ENCODE data around the gene SLC5A11.
"Not testable (repeated sequence)": the region's sequence is repeated elsewhere in the genome, so short reads cannot be mapped to it uniquely, and the experiment has no call there.

Gene SLC5A11

DNA sequence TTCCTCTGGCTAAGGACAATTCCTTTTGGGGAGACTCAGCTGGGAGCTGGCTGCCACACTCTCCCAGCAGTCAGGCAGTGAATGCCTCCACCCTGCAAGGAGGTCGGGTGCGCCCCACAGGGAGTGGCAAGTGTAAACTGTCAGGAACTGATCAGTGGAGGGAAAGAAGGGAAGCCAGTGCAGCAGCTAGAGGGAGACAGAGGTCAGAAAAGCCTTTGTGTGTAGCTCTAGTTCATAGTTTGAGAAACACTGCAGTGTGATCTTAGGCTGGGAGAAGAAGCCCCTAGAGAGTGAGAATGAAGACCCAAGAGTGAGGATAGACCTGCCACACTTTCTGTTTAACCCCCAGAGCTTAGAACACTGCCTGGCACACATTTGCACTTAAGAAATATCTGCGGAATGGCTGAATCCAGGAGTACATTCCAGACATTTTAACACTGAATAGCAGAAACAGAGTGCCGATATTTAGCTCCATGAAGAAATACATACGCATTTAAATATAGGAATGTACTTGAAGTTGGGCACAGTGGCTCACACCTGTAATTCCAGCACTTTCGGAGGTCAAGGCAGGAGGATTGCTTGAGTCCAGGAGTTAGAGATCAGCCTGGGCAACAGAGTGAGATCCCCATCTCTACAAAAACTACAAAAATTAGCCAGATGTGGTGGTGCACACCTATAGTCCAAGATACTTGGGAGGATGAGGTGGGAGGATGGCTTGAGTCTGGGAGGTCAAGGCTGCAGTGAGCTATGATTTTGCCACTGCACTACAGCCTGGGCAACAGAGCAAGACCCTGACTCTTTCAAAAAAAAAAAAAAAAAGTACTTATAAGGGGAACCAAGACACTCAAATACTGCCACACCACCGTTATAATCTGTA, 11.1 kb upstream of the SLC5A11 start:
- DNase-seq (ENCODE audit: low spot score): no peak

DNA sequence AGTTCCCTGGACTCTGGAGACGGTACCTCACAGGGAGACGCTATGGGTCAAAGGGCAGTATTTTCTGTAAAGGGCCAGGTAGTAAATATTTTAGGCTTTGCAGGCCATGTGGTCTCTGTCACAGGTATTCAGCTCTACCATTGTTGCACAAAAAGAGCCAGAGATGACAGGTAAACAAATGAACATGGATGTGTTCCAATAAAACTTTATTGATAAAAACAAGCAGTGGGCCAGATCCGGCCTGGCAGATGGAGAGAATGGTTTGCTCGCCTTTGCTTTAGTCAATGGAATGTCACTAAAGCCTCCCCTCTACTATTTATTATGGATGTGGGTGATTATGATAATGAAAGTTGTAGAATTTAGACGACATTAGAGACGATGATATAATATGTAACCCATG, 8.9 kb upstream of the SLC5A11 start:
- no peak for DNase-seq (ENCODE audit: low spot score)

DNA sequence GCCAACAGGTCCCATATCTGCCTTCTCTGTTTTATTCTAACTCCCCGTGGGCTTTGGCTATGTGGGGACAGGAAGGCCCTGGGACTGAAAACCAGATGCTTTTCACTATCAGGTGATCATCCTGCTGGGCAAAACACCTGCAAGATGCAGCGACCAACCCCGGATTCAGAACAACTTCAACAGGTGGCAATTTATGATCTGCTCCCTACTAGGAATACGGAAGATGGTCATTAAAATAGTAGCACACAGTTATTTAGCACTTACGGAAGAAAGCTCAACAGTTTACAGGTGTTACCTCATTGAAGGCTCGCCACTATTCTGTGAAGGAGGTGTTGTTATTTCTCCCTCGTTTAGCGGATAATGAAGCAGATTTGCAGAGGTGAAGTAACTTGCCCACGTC, 7.8 kb upstream of the SLC5A11 start:
- no peak for DNase-seq (ENCODE audit: low spot score)

DNA sequence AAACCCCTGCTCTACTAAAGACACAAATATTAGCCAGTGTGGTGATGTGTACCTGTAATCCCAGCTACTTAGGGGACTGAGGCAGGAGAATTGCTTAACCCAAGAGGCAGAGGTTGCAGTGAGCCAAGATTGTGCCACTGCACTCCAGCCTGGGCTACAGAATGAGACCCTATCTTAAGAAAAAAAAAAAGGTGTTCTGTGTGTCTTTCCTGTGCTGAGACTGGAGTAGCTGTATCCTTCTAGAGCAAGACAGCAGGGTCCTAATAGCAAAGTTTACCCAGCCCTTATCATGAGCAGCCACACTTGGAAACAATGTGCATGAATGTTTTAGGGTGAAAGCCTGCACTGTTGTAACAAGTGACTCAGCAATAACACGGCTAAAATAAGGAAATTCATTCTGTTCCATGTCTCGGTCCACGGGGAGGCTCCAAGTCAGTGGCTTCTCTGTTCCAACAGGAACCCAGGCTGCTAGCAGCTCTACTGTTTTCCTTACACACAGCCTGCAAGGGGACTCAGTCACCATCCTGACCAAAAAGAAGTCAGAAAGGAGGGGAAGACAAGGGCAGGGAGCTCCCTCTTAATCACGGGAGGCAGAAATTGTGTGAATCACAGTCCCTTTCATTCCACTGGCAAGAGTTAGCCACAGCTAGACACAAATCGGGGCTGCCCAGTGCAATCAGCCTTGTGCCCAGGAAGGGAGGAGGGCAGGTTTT, 7.1 kb upstream of the SLC5A11 start:
- DNase-seq (ENCODE audit: low spot score): no peak

DNA sequence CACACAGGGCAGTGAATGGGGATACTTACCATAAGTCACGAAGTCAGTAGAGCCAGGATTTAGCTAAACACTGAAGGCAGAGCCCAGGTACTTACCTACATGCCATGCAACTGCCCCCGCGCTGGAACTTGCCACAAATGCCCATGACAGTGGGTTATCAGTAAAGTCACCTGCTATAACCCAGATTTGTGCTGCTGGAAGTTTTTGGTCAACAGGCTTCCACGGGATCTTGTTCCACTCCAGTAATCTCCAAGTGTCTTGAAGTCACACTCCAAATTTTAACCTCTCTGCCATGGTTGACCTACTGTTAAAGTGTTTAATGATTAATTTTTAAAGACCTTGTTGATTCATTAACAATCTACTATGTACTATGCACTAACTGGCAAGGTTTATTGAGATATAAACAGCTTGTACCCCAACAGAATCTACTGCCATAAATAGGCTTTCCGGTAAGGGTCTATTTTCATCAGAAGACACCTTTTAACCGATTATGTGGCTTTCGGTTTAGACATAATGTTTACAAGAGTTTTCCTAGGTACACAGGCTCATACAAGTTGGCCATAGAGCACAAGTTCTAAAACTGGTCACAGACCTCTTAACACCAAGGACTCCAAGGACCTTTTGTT, 6.3 kb upstream of the SLC5A11 start:
- no peak for DNase-seq (ENCODE audit: low spot score)

DNA sequence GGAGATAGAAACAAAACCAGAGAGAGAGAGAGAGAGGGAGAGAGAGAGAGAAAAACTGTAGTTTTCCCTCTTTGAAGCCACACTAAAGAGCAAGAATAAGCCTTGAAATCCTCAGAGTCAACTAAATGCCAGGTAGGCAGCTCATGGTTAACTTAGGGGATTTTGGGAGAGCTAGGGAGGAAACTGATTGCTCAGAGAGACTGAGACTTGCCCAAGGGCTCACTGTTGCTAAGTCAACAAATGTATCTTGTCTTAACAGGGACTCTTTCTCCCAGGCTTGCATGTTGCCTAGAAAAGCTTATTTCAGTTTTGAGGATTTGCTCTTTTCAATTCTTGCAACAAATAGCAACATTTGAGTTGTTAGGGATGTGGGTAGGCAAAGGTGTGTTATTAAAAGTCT, 4.5 kb upstream of the SLC5A11 start:
- DNase-seq (ENCODE audit: low spot score): no peak

DNA sequence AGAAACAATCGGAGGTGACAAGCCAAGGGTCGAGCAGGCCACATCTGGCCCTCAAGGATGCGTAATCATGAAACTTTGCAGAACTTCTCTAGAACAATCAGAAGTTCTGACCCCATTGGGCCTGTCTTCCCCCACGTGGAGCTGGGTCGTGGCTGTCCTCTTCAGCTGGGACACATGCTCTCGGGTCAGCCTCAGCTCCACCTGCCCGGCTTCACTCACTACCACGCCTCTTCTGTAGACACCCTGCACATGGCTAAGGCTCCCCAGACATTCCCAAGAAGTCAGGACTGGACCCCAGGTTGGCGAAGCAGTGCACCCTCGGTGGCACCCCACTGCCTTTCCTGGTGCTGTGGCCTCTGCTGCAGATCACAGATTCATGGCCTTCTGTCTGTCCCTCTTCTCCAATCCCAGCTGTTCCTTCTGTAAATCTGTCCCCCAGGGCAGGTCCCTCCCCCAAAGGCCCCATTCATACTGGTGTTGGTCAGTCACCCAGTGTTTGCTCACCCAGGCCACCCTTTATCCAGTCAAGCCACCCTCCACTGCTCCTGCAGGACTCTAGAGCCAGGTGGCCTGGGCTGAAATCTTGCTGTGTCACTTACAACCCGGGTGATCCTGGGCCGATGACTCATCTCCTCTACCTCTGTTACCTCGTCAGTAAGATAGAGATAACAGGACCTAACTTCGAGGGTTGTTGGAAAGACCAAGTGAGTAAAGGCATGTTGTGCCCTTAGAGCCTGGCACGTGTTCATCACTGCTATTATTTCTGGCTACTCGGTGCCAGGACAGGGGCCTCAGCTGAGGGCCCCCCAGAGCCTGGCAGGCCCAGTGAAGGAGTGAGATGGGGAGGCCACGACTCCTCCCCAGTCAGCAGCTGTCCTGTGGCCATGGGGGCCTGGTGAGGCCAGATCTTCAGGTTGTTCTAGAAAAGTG, 1.4 kb upstream of the SLC5A11 start:
- DNase-seq (ENCODE audit: low spot score): peak; percentile 59

DNA sequence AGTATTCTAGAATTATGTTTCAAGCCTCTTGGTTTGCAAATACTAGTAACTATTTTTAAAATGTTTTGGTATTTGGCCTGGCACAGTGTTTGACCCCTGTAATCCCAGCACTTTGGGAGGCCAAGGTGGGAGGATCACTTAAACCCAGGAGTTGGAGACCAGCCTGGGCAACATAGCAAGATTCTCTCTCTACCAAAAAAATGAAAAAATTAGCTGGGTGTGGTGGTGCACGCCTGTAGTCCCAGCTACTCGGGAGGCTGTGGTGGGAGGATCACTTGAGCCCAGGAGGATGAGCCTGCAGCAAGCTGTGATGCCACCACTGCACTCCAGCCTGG, 765 bp upstream of the SLC5A11 start:
- DNase-seq (ENCODE audit: low spot score): not testable (repeated sequence)

DNA sequence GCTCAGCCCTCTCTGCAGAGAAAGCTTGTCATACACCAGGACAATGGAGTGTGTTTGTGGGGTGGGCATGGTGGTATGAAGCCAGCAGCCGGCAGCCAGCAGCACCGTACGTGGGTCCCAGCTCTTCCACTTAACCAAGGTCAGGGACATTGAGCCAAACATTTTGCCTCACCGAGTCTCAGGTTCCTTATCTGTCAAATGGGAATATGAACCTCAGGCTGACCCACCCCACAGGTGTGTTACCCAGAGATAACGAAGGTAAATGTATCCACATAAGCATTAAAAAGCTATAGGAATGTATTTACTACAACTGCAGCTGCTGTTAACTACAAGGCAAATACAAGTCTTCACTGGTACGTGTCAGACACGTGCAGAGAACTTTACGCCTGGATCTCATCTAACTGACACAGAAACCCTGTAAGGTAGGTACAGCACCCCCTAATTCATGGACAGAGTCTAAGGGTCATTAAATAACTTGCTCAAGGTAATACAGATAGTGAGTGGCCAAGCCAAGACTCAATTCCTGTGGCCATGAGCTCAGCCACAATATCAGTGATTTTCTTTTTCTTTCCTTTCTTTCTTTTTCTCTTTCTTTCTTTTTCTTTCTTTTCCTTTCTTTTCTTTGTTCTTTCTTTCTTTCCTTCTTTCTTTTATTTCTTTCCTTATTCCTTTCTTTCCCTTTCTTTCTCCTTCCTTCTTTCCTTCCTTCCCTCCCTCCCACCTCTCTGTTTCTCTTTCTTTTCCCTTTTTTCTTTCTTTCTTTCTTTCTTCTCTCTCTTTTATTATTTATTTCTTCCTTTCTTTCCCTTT, 990 bp downstream of the SLC5A11 start:
- no peak for DNase-seq (ENCODE audit: low spot score)

DNA sequence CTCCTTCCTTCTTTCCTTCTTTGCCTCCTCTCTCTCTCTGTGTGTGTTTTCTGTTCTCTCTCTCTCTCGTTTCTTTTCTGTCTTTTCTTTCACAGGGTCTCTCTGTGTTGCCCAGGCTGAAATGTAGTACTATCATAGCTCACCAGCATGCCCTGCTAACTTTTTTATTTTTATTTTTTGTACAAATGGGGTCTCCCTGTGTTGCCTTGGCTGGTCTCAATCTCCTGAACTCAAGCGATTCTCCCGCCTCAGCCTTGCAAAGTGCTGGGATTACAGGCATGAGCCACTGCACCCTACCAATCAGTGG, 1.5 kb downstream of the SLC5A11 start:
- no peak for DNase-seq (ENCODE audit: low spot score)

DNA sequence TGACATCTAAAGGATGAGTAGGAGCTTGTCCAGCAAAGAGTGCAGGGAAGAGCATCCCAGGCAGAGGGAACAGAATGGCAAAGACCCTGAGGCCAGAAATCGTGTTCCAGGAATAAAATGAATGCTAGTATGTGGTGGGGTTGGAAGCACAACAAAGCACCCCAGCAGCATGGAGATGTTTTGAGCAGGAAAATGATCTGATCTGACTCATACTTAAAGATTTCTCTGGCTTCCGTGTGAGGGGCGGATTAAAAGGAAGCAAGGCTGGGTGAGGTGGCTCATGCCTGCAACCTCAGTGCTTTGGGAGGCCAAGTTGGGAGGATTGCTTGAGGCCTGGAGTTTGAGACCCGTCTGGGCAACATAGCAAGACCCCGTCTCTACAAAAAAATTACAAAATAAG, 2.3 kb downstream of the SLC5A11 start:
- DNase-seq (ENCODE audit: low spot score): no peak

DNA sequence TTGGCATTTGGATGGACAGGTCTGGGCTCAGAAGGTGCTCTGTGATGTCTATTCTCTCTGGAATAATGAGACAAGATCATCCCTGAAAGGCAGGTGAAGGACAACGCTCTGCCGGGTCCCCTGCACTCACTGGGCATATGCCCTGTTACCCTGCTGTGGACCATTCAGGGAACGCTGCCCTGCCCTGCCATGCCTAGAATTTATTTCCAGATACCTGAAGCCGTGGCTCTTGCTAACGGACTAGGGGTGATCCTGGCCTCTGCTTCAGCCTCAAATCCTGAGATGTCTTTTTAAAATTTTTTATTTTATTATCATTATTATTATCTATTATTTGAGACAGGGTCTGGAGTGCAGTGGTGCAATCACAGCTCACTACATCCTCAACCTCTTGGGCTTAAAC, 3.9 kb downstream of the SLC5A11 start:
- DNase-seq (ENCODE audit: low spot score): no peak

DNA sequence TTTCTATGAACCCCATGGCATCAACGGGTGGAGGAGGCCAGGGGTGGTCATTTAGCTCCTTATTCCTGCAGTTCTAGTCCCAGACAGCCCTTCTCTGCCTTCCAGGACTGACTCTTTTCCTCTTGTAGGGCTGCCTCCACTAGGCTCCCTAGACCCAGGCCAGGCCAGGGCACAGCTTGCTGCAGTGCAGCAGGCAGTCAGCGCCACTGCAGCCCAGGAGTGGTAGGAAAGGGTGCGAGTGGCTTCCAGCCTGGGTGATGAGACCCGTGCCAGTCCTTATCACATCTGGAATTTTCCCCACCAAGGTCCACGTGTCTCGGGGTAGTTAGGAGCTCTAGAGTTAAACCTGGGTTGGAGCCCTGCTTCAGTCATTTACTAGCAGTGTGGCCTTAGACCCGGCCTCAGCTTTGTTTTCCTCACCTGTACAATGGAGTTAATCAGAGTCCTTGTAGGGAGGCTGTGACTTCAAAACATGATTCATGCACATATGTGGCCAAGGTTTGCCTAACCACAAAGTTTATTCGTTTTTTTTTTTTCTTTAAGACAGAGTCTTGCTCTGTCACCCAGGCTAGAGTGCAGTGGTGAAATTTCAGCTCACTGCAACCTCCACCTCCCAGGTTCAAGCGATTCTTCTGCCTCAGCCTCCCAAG, 4.7 kb downstream of the SLC5A11 start:
- peak; percentile 62 for DNase-seq (ENCODE audit: low spot score)

DNA sequence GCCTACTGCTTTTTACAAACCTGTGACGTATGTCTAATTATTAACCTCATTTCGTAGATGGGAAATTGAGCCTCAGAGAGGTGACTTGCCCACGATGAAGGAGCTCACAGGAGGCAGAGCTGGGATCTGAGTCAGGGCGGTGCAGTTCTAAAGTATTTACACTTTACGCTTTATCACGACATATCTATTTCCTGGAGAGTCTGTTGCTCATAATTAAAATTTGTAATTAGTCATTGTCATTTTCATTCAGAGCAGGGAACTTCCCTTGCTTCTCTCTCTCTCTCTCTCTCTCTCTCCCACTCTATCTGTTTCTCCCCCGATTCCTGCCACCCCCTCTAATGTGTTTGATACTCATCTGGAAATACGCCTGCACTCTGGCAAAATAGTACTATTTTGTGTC, 5.9 kb downstream of the SLC5A11 start:
- DNase-seq (ENCODE audit: low spot score): peak; percentile 73

DNA sequence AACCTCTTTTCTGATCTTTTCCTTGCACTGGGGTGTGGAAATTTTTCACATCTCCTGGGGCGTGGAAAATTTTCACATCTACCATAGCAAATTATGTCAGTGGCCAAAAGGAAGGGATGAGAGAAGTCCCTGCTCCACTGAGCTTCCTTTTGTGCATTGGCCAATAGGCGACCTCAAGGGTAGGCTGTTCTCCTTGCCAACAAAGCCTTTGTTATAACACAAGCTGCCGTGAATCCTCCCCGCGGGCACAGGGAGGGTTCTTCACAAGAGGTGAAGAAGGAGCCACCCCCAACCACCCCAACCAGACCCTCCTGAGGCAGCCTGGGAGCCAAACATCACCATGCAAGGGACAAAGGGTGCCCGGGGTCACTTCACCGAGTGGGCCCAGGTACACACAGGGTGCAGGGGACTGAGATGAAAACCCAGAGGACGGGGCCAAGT, 6.5 kb downstream of the SLC5A11 start:
- DNase-seq (ENCODE audit: low spot score): no peak

DNA sequence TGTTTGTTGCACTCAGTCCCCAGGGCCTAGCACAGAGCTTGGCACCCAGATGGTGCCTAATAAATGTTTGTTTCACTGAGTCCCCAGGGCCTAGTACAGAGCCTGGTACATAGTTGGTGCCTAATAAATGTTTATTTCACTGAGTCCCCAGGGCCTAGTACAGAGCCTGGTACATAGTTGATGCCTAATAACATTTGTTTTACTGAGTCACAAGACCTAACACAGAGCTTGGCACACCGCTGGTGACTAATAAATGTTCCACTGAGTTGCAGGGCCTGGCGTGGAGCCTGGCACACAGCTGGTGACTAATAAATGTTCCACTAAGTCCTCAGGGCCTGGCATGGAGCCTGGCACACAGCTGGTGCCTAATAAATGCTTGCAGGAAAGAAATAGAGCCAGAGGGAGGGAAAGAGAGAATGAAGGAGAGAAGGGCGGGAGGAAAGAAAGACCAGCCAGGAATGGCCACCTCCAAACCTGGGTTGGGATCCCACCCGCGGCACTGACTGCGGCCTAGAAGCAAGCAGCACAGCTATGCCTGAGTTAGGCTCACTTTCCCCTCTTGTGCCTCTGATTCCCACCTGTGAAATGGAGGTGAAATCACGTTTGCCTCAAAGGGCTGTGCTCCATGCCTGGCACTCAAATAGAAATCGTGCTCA, 7.5 kb downstream of the SLC5A11 start:
- DNase-seq (ENCODE audit: low spot score): no peak

DNA sequence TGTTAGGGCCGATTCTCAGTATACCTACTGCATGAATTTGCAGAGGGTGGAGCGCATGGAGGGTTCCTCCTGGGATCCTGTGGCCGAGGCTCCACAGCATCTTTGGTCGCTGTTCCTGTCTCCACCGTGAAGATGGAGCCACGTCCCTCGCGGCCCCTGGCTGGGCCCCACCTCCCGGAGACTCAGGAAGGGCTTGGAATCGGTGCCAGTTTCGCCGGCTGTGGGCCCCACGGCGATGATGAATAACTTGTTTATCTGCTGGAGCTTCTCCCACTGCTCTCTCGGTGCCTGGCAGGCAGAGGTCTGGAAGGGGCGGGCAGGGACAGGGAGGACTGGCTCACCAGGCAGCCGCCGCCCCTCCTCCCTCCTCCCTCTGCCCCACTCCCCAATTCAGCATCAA, 8.1 kb downstream of the SLC5A11 start:
- no peak for DNase-seq (ENCODE audit: low spot score)

DNA sequence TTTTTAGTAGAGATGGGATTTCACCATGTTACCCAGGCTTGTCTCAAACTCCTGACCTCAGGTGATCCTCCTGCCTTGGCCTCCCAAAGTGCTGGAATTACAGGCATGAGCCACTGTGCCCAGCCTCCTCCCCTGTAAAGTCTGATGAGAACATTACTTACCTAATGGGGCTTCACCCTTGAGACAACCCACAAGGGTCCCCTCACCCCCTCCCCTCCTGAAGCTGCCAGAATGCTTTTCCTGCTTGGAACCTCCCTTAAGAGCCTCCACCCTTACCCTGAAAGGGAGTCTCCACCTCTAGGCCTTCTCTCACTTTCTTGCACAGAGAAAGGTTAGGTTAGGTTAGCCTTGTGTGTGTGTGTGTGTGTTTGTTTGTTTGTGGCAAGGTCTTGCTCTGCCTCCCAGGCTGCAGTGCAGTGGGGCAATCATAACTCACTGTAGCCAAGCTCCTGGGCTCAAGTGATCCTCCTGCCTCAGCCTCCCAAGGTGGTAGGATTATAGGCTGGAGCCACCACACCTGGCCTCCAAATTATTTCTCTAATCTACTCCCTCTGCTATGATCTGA, 8.9 kb downstream of the SLC5A11 start:
- DNase-seq (ENCODE audit: low spot score): no peak

DNA sequence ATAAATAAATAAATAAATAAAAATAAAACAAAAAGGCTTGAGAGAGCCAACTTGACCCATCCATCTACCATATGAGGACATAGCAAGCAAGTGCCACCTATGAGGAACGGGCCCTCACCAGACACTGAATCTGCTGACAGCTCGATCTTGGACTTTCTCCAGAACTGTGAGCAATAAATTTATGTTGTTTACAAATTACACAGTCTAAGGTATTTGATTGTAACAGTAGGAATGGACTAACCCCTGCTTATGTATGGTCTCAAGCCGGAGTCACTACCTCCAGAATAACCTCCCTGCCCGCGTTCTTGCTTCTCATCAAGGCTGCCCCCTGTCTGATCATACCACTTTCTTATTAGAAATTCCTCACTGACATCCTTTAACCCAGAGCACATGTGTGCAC, 9.9 kb downstream of the SLC5A11 start:
- no peak for DNase-seq (ENCODE audit: low spot score)

DNA sequence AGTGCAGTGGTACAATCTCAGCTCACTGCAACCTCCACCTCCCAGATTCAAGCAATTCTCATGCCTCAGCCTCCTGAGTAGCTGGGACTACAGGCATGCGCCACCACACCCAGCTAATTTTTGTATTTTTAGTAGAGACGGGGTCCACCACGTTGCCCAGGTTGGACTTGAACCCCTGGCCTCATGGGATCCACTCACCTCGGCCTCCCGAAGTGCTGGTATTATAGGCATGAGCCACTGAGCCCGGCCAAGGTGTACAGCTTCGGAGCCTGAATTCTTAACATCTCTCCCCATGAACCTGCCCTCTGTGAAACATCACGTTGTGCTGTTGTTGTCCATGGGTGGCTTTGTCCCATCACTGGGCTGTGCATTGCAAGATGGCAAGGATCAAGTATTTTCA, 11.1 kb downstream of the SLC5A11 start:
- DNase-seq (ENCODE audit: low spot score): not testable (repeated sequence)
